HEK293 (cell line): ENCODE measurements around the gene LY86.

Experiments
- CTCF ChIA-PET: fragments of 350-600 bp; formaldehyde crosslinking; extraction: SDS; loops from one replicate; lab custom pipeline; 2021; ENCODE audit warnings: antibody characterized with exemption; lab: Yijun Ruan, JAX
- POLR2A ChIA-PET: fragments of 300-600 bp; formaldehyde crosslinking; extraction: SDS; loops from one replicate; lab custom pipeline; 2020; ENCODE audit warnings: antibody characterized with exemption, inconsistent platforms; lab: Yijun Ruan, JAX
- H3K27ac ChIP-seq: fragments of 200-500 bp; sonication (Bioruptor generic); 2 replicates; pipeline ENCODE4 v1.5.1; 2014; ENCODE audit warnings: low read depth, low read length, control low read depth, inconsistent platforms; ENCODE audit errors: extremely low read depth
- H3K36me3 ChIP-seq, 2 experiments: fragments of 200-500 bp in 1 of 2; sonication (Bioruptor generic) in 1 of 2; 1 replicate in 1 of 2; 2 replicates in 1 of 2; pipeline ENCODE4 v1.5.1; 2014 to 2017; ENCODE audit warnings: inconsistent platforms in 2 of 2, low read length in 2 of 2; ENCODE audit not compliant: control insufficient read depth in 2 of 2, insufficient read depth in 1 of 2
- H3K4me1 ChIP-seq: fragments of 200-500 bp; sonication (Bioruptor generic); 2 replicates; pipeline ENCODE4 v1.5.1; 2014; ENCODE audit warnings: mild to moderate bottlenecking, low read length, inconsistent platforms; ENCODE audit not compliant: control insufficient read depth, insufficient read depth
- H3K4me3 ChIP-seq: 2 replicates; pipeline ENCODE4 v1.5.1; 2011; ENCODE audit warnings: low read depth, mild to moderate bottlenecking, control low read depth, low read length, moderate library complexity
- H3K9me3 ChIP-seq: fragments of 200-500 bp; sonication (Bioruptor generic); 2 replicates; pipeline ENCODE4 v1.5.1; 2014; ENCODE audit warnings: low read depth, low read length, inconsistent platforms; ENCODE audit not compliant: control insufficient read depth, insufficient read depth
- BCL11A ChIP-seq: fragments of 450-650 bp; formaldehyde crosslinking; IDR thresholded peaks from 2 replicates; pipeline ENCODE4 v1.5.1; 2016; ENCODE audit warnings: low read depth, missing biosample characterization, missing genetic modification characterization
- GLI2 ChIP-seq: fragments of 450-650 bp; formaldehyde crosslinking; IDR thresholded peaks from 2 replicates; pipeline ENCODE4; 2017; ENCODE audit warnings: missing biosample characterization, missing genetic modification characterization, low read depth, borderline replicate concordance
- KLF10 ChIP-seq: fragments of 450-650 bp; IDR thresholded peaks from 2 replicates; pipeline ENCODE4 v1.5.1; 2018; ENCODE audit warnings: missing biosample characterization, mild to moderate bottlenecking, missing genetic modification characterization
- ZFP69B ChIP-seq: fragments of 450-650 bp; formaldehyde crosslinking; IDR thresholded peaks from 2 replicates; pipeline ENCODE4 v1.5.1; 2016; ENCODE audit warnings: missing biosample characterization, missing genetic modification characterization
- ZNF157 ChIP-seq: fragments of 450-650 bp; formaldehyde crosslinking; IDR thresholded peaks from 2 replicates; pipeline ENCODE4 v1.5.1; 2016; ENCODE audit warnings: missing biosample characterization, missing genetic modification characterization
- ZNF24 ChIP-seq: fragments of 450-650 bp; formaldehyde crosslinking; IDR thresholded peaks from 2 replicates; pipeline ENCODE4 v1.5.1; 2016; ENCODE audit warnings: missing biosample characterization, missing genetic modification characterization
- ZNF335 ChIP-seq: fragments of 450-650 bp; formaldehyde crosslinking; conservative IDR thresholded peaks from 2 replicates; pipeline ENCODE4 v1.5.1; 2016; ENCODE audit warnings: missing biosample characterization, missing genetic modification characterization
- ZNF341 ChIP-seq: fragments of 450-650 bp; formaldehyde crosslinking; IDR thresholded peaks from 2 replicates; pipeline ENCODE4; 2016; ENCODE audit warnings: low read depth, missing biosample characterization, missing genetic modification characterization
- ZNF416 ChIP-seq: fragments of 450-650 bp; formaldehyde crosslinking; IDR thresholded peaks from 2 replicates; pipeline ENCODE4 v1.5.1; 2016; ENCODE audit warnings: missing biosample characterization, missing genetic modification characterization
- ZNF510 ChIP-seq: fragments of 450-650 bp; formaldehyde crosslinking; IDR thresholded peaks from 2 replicates; pipeline ENCODE4 v1.5.1; 2018; ENCODE audit warnings: mild to moderate bottlenecking, missing genetic modification characterization, missing biosample characterization; ENCODE audit not compliant: insufficient replicate concordance
- ZSCAN30 ChIP-seq: fragments of 450-650 bp; IDR thresholded peaks from 2 replicates; pipeline ENCODE4 v1.5.1; 2018; ENCODE audit warnings: missing biosample characterization, mild to moderate bottlenecking, missing genetic modification characterization, moderate library complexity
- TF ChIP-seq, protein P1 (sequence below): fragments of 450-650 bp; formaldehyde crosslinking; IDR thresholded peaks from 2 replicates; pipeline ENCODE4 v1.5.1; 2016; ENCODE audit warnings: missing biosample characterization, missing genetic modification characterization, borderline replicate concordance
- TF ChIP-seq, protein P2 (sequence below): fragments of 450-650 bp; IDR thresholded peaks from 2 replicates; pipeline ENCODE4 v1.5.1; 2018; ENCODE audit warnings: missing biosample characterization, mild to moderate bottlenecking, missing genetic modification characterization
- TF ChIP-seq, protein P3 (sequence below): fragments of 450-650 bp; formaldehyde crosslinking; IDR thresholded peaks from 2 replicates; pipeline ENCODE4 v1.5.1; 2017; ENCODE audit warnings: missing biosample characterization, missing genetic modification characterization
- TF ChIP-seq, protein P4 (sequence below): fragments of 450-650 bp; formaldehyde crosslinking; IDR thresholded peaks from 2 replicates; pipeline ENCODE4 v1.5.1; 2016; ENCODE audit warnings: missing biosample characterization, missing genetic modification characterization
- TF ChIP-seq, protein P5 (sequence below): fragments of 450-650 bp; formaldehyde crosslinking; IDR thresholded peaks from 2 replicates; pipeline ENCODE4 v1.5.1; 2017; ENCODE audit warnings: missing biosample characterization, missing genetic modification characterization
- TF ChIP-seq, protein P6 (sequence below): fragments of 450-650 bp; formaldehyde crosslinking; IDR thresholded peaks from 2 replicates; pipeline ENCODE4 v1.5.1; 2016; ENCODE audit warnings: missing biosample characterization, missing genetic modification characterization, borderline replicate concordance
- TF ChIP-seq, protein P7 (sequence below): fragments of 450-650 bp; formaldehyde crosslinking; IDR thresholded peaks from 2 replicates; pipeline ENCODE4; 2016; ENCODE audit warnings: missing biosample characterization, missing genetic modification characterization

LY86 gene

DNA sequence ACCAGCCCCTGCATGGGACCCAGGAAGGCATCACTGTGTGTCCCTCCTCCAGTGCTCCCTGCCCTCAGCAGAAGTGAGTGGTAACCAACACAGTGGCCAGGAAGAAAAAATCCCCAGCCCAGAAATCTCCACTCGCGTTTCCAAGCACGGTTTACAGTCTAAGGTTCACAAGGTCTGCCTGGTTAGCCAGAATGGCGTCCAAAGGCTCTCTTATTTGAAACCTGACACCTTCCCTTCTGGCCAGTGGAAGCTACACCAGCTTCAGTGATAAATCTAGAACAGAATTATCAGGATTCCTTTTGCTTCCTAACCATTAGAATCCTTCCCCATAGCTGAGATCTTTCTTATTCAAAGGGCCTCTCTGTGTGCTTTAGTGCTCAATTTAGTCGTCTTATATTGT is 9.2 kb downstream of the LY86 start:
- Histone ChIP-seq H3K9me3 (no peaks in the 10 kb centered on the region), H3K27ac (no peak overlapping the region), H3K4me3 (no peak overlapping the region), H3K36me3 (no peaks in the 10 kb centered on the region), H3K4me1 (peaks cover 3% of the 10 kb centered on the region; the same call in 1 of the 2 replicates)
- POLR2A ChIA-PET, result no interaction called here
- TF ChIP-seq ZNF157 (no peak), ZNF24 (tag by site-specific recombination) (no peak), GLI2 (no peak), ZNF341 (tag by site-specific recombination) (no peak), ZNF510 (tag by site-specific recombination) (no peak)
- TF ChIP-seq, protein P1, sequence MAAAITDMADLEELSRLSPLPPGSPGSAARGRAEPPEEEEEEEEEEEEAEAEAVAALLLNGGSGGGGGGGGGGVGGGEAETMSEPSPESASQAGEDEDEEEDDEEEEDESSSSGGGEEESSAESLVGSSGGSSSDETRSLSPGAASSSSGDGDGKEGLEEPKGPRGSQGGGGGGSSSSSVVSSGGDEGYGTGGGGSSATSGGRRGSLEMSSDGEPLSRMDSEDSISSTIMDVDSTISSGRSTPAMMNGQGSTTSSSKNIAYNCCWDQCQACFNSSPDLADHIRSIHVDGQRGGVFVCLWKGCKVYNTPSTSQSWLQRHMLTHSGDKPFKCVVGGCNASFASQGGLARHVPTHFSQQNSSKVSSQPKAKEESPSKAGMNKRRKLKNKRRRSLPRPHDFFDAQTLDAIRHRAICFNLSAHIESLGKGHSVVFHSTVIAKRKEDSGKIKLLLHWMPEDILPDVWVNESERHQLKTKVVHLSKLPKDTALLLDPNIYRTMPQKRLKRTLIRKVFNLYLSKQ, result no peak
- TF ChIP-seq, protein P2, sequence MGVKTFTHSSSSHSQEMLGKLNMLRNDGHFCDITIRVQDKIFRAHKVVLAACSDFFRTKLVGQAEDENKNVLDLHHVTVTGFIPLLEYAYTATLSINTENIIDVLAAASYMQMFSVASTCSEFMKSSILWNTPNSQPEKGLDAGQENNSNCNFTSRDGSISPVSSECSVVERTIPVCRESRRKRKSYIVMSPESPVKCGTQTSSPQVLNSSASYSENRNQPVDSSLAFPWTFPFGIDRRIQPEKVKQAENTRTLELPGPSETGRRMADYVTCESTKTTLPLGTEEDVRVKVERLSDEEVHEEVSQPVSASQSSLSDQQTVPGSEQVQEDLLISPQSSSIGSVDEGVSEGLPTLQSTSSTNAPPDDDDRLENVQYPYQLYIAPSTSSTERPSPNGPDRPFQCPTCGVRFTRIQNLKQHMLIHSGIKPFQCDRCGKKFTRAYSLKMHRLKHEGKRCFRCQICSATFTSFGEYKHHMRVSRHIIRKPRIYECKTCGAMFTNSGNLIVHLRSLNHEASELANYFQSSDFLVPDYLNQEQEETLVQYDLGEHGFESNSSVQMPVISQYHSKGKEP (tag by site-specific recombination), result no peak
- CTCF ChIA-PET, result no interaction called here

DNA sequence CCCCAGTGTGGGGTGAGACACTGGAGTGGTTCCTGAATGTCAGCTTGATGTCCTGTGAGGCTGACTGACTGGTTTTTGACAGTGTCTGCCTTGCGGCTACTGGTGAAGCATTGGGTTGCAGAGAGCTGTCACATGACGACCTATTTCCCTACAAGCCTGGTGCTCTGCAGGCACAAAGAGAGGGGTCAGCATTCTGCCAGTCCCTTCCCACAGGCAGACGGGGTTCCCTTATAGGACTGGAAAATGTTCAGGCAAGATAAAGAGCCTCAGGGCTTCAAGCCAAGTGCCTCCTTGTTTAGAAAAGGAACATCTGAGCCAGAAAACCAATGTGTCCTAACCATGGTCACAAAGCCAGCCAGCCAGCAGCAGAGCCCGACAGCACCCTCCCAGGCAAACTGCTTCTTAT is 11.0 kb downstream of the LY86 start:
- H3K4me3 ChIP-seq, result no peak overlapping the region
- H3K9me3 ChIP-seq, result no peaks in the 10 kb centered on the region
- H3K27ac ChIP-seq, result no peak overlapping the region
- CTCF ChIA-PET, result no interaction called here
- H3K36me3 ChIP-seq, result no peaks in the 10 kb centered on the region
- POLR2A ChIA-PET, result no interaction called here
- peaks cover 3% of the 10 kb centered on the region; the same call in 1 of the 2 replicates for H3K4me1 ChIP-seq
- TF ChIP-seq, protein P3, sequence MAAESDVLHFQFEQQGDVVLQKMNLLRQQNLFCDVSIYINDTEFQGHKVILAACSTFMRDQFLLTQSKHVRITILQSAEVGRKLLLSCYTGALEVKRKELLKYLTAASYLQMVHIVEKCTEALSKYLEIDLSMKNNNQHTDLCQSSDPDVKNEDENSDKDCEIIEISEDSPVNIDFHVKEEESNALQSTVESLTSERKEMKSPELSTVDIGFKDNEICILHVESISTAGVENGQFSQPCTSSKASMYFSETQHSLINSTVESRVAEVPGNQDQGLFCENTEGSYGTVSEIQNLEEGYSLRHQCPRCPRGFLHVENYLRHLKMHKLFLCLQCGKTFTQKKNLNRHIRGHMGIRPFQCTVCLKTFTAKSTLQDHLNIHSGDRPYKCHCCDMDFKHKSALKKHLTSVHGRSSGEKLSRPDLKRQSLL (tag by site-specific recombination), result no peak
- TF ChIP-seq ZFP69B (tag by site-specific recombination), result no peak
- TF ChIP-seq, protein P4, sequence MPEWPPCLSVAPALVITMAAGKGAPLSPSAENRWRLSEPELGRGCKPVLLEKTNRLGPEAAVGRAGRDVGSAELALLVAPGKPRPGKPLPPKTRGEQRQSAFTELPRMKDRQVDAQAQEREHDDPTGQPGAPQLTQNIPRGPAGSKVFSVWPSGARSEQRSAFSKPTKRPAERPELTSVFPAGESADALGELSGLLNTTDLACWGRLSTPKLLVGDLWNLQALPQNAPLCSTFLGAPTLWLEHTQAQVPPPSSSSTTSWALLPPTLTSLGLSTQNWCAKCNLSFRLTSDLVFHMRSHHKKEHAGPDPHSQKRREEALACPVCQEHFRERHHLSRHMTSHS, result no peak
- TF ChIP-seq ZNF335 (tag by site-specific recombination), result no peak
- TF ChIP-seq, all 188 proteins: peak for 0

DNA sequence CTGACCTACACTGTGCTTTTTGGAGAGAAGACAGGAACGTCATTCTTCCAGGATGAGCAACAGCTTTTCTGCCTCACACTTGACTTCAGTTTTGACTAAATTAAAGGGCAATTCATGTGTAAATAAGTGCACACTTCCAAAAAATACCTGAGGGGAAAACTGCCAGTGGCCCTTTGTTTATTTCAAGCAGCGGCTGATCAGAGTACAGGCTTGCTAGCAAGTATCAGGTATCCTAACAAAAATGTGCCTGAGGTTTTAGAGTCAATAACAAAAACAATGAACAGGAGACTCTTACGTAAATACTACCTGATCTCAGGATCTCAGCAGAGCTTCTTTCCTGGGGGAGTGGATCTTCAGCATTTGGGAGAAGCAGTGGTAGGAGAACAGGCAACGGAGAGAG is 12.4 kb downstream of the LY86 start:
- Histone ChIP-seq H3K4me3 (no peak overlapping the region), H3K27ac (no peak overlapping the region), H3K36me3 (no peaks in the 10 kb centered on the region), H3K4me1 (peaks cover 3% of the 10 kb centered on the region; the same call in 1 of the 2 replicates), H3K9me3 (no peaks in the 10 kb centered on the region)
- POLR2A ChIA-PET, result no interaction called here
- CTCF ChIA-PET, result interaction anchor here (0.6 to 1.1 kb wide), 5 partner anchors 14 to 96 kb away, joined by 3 to 4 read pairs (median 3); no protein-coding TSS in a partner anchor
- TF ChIP-seq, protein P5, sequence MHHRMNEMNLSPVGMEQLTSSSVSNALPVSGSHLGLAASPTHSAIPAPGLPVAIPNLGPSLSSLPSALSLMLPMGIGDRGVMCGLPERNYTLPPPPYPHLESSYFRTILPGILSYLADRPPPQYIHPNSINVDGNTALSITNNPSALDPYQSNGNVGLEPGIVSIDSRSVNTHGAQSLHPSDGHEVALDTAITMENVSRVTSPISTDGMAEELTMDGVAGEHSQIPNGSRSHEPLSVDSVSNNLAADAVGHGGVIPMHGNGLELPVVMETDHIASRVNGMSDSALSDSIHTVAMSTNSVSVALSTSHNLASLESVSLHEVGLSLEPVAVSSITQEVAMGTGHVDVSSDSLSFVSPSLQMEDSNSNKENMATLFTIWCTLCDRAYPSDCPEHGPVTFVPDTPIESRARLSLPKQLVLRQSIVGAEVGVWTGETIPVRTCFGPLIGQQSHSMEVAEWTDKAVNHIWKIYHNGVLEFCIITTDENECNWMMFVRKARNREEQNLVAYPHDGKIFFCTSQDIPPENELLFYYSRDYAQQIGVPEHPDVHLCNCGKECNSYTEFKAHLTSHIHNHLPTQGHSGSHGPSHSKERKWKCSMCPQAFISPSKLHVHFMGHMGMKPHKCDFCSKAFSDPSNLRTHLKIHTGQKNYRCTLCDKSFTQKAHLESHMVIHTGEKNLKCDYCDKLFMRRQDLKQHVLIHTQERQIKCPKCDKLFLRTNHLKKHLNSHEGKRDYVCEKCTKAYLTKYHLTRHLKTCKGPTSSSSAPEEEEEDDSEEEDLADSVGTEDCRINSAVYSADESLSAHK (tag by site-specific recombination), result no peak
- TF ChIP-seq BCL11A (tag by site-specific recombination), result no peak
- no peak for TF ChIP-seq KLF10 (tag by site-specific recombination)
- no peak for TF ChIP-seq ZSCAN30
- TF ChIP-seq, protein P6, sequence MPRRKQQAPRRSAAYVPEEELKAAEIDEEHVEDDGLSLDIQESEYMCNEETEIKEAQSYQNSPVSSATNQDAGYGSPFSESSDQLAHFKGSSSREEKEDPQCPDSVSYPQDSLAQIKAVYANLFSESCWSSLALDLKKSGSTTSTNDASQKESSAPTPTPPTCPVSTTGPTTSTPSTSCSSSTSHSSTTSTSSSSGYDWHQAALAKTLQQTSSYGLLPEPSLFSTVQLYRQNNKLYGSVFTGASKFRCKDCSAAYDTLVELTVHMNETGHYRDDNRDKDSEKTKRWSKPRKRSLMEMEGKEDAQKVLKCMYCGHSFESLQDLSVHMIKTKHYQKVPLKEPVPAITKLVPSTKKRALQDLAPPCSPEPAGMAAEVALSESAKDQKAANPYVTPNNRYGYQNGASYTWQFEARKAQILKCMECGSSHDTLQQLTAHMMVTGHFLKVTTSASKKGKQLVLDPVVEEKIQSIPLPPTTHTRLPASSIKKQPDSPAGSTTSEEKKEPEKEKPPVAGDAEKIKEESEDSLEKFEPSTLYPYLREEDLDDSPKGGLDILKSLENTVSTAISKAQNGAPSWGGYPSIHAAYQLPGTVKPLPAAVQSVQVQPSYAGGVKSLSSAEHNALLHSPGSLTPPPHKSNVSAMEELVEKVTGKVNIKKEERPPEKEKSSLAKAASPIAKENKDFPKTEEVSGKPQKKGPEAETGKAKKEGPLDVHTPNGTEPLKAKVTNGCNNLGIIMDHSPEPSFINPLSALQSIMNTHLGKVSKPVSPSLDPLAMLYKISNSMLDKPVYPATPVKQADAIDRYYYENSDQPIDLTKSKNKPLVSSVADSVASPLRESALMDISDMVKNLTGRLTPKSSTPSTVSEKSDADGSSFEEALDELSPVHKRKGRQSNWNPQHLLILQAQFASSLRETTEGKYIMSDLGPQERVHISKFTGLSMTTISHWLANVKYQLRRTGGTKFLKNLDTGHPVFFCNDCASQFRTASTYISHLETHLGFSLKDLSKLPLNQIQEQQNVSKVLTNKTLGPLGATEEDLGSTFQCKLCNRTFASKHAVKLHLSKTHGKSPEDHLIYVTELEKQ (tag by site-specific recombination), result no peak
- TF ChIP-seq ZNF416, result no peak
- TF ChIP-seq, protein P7, sequence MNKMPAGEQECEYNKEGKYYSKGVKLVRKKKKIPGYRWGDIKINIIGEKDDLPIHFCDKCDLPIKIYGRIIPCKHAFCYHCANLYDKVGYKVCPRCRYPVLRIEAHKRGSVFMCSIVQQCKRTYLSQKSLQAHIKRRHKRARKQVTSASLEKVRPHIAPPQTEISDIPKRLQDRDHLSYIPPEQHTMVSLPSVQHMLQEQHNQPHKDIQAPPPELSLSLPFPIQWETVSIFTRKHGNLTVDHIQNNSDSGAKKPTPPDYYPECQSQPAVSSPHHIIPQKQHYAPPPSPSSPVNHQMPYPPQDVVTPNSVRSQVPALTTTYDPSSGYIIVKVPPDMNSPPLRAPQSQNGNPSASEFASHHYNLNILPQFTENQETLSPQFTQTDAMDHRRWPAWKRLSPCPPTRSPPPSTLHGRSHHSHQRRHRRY (tag by site-specific recombination), result no peak
